Endodermal cell (in vitro differentiated cells): ENCODE measurements around the gene PYGO2. TPM values are rescaled to one million over a fixed set of nuclear protein-coding genes. Genes with fewer than 3 reads are reported as not detected.
"Not testable (repeated sequence)": the region's sequence is repeated elsewhere in the genome, so short reads cannot be mapped to it uniquely, and the experiment has no call there.

Source experiments
- DNase-seq: peaks from one replicate; pipeline ENCODE4 v3.0.0-alpha.2; 2017
- H3K27ac ChIP-seq: 2 replicates; pipeline ENCODE4 v1.5.1; 2013; ENCODE audit warnings: mild to moderate bottlenecking, low read depth, low read length, moderate library complexity
- H3K27me3 ChIP-seq: 2 replicates; pipeline ENCODE4 v1.6.1; 2013; ENCODE audit warnings: mild to moderate bottlenecking, low read length, moderate library complexity; ENCODE audit not compliant: insufficient read depth, control insufficient read depth, poor library complexity, severe bottlenecking
- H3K36me3 ChIP-seq: 2 replicates; pipeline ENCODE4 v1.7.0; 2013; ENCODE audit warnings: mild to moderate bottlenecking, low read length, moderate library complexity; ENCODE audit not compliant: control insufficient read depth, insufficient read depth
- H3K4me1 ChIP-seq: one replicate; pipeline ENCODE4 v1.7.0; 2013; ENCODE audit warnings: low read length; ENCODE audit not compliant: control insufficient read depth, insufficient read depth
- H3K4me3 ChIP-seq: 2 replicates; pipeline ENCODE4 v1.5.1; 2013; ENCODE audit warnings: mild to moderate bottlenecking, low read length, moderate library complexity
- H3K9ac ChIP-seq: 2 replicates; pipeline ENCODE4 v1.6.1; 2013; ENCODE audit warnings: mild to moderate bottlenecking, low read length, moderate library complexity; ENCODE audit not compliant: poor library complexity, severe bottlenecking; ENCODE audit errors: extremely low read depth
- H3K9me3 ChIP-seq: 2 replicates; pipeline ENCODE4 v1.6.1; 2013; ENCODE audit warnings: mild to moderate bottlenecking, low read length, moderate library complexity; ENCODE audit not compliant: control insufficient read depth
- H3K27ac Mint-ChIP-seq: 2 replicates; pipeline ENCODE4 v1.8.0; 2020; ENCODE audit warnings: mixed read lengths
- H3K27me3 Mint-ChIP-seq: 2 replicates; pipeline ENCODE4 v1.8.0; 2021; ENCODE audit warnings: mild to moderate bottlenecking, mixed read lengths; ENCODE audit not compliant: insufficient read depth
- H3K36me3 Mint-ChIP-seq: 2 replicates; pipeline ENCODE4 v1.8.0; 2020; ENCODE audit warnings: low read depth, mixed read lengths
- H3K4me1 Mint-ChIP-seq: 2 replicates; pipeline ENCODE4 v1.8.0; 2020; ENCODE audit warnings: mixed read lengths
- H3K4me3 Mint-ChIP-seq: 2 replicates; pipeline ENCODE4 v1.8.0; 2020; ENCODE audit warnings: mild to moderate bottlenecking, moderate library complexity, mixed read lengths
- H3K9me3 Mint-ChIP-seq: 2 replicates; pipeline ENCODE4 v1.8.0; 2020; ENCODE audit warnings: mild to moderate bottlenecking, mixed read lengths
- CTCF ChIP-seq: fragments of 200-600 bp; sonication (generic); conservative IDR thresholded peaks from 2 replicates; pipeline ENCODE4 v1.5.0; 2021; ENCODE audit warnings: antibody characterized with exemption, mild to moderate bottlenecking
- WGBS, 2 experiments: methylation state at CpG; one replicate each; pipeline versions ENCODE4 v1.1.5 to v1.1.7; 2013; ENCODE audit warnings: missing lambda C conversion rate in 2 of 2, mixed read lengths in 1 of 2; ENCODE audit not compliant: insufficient coverage in 1 of 2, insufficient read length in 1 of 2; 5-methylcytosine and 5-hydroxymethylcytosine counted together
- total RNA-seq, 2 donors: library from RNA; stranded (reverse); fragmentation: NEBNext Ultra II Directional in 1 of 2; extraction: Animal tissue kit (Norgen Biotek cat#: 25700) in 1 of 2; gene quantifications; 2 replicates in 1 of 2; 3 replicates in 1 of 2; pipeline ENCODE4 v1.2.1, GENCODE V29; 2021

Gene PYGO2
- total RNA-seq, 2 donors from 2014 or later: 33.4 to 40.4 TPM

GRCh38 chr1:154987326-154987725, 25.7 kb upstream of the PYGO2 start:
- peaks cover 39% of the 10 kb centered on the region for H3K36me3 Mint-ChIP-seq
- H3K4me3 Mint-ChIP-seq: no peak overlapping the region
- H3K9me3 Mint-ChIP-seq: no peaks in the 10 kb centered on the region
- H3K27ac Mint-ChIP-seq: no peak overlapping the region
- H3K4me1 ChIP-seq: no peaks in the 10 kb centered on the region
- DNase-seq: no peak
- H3K4me1 Mint-ChIP-seq: peaks cover 4% of the 10 kb centered on the region
- 93 to 100% methylated on average over 4 to 6 of the region's 6 CpGs for WGBS, 2 experiments
- H3K9me3 ChIP-seq: no peaks in the 10 kb centered on the region
- H3K9ac ChIP-seq: no peak overlapping the region
- no peaks in the 10 kb centered on the region for H3K27me3 Mint-ChIP-seq
- no peak overlapping the region for H3K27ac ChIP-seq
- no peaks in the 10 kb centered on the region for H3K27me3 ChIP-seq
- no peak overlapping the region for H3K4me3 ChIP-seq
- H3K36me3 ChIP-seq: peaks cover 42% of the 10 kb centered on the region
- TF ChIP-seq CTCF: no peak

GRCh38 chr1:154986736-154987135, 25.2 kb upstream of the PYGO2 start:
- H3K4me3 Mint-ChIP-seq, H3K9ac ChIP-seq, H3K4me3 ChIP-seq, H3K27ac ChIP-seq, H3K27me3 ChIP-seq, H3K4me1 Mint-ChIP-seq, H3K9me3 Mint-ChIP-seq, DNase-seq, H3K27ac Mint-ChIP-seq, H3K27me3 Mint-ChIP-seq, H3K4me1 ChIP-seq, H3K9me3 ChIP-seq: not testable (repeated sequence)
- H3K36me3 Mint-ChIP-seq: peaks cover 41% of the 10 kb centered on the region
- H3K36me3 ChIP-seq: peaks cover 42% of the 10 kb centered on the region
- WGBS, 2 experiments: 90 to 97% methylated on average over 2 to 4 of the region's 4 CpGs

GRCh38 chr1:154983776-154984466, 22.3 kb upstream of the PYGO2 start:
- H3K27me3 Mint-ChIP-seq: no peaks in the 10 kb centered on the region
- H3K4me3 Mint-ChIP-seq: no peak overlapping the region
- no peak for DNase-seq
- WGBS, 2 experiments: 9 to 22% methylated on average over 13 to 17 of the region's 17 CpGs
- no peak for TF ChIP-seq CTCF
- Histone ChIP-seq H3K27ac (peak overlapping the region; percentile 50), H3K4me3 (peak overlapping the region; percentile 94), H3K36me3 (peaks cover 46% of the 10 kb centered on the region), H3K4me1 (no peaks in the 10 kb centered on the region), H3K9ac (peak overlapping the region; percentile 80), H3K27me3 (no peaks in the 10 kb centered on the region), H3K9me3 (no peaks in the 10 kb centered on the region)
- no peaks in the 10 kb centered on the region for H3K9me3 Mint-ChIP-seq
- no peak overlapping the region for H3K27ac Mint-ChIP-seq
- peaks cover 4% of the 10 kb centered on the region for H3K4me1 Mint-ChIP-seq
- H3K36me3 Mint-ChIP-seq: peaks cover 46% of the 10 kb centered on the region
